GM13976 (cell line): ENCODE results near the gene TRABD2B.

Source experiments
- DNase-seq: peaks from one replicate; pipeline ENCODE4 v3.0.0; 2012; ENCODE audit warnings: low spot score
- CTCF ChIP-seq: IDR thresholded peaks from 2 replicates; pipeline ENCODE4 v1.5.1; 2012; ENCODE audit warnings: borderline replicate concordance, mild to moderate bottlenecking; ENCODE audit not compliant: insufficient read depth; ENCODE audit errors: extremely low read depth, missing control alignments, control extremely low read depth
- in situ Hi-C: fragments of 300-500 bp; cut with MboI; formaldehyde crosslinking; loops from one replicate; pipeline ENCODE4 v1.12.0; 2022; ENCODE audit warnings: low sequenced_read_pairs, mixed read lengths, inconsistent platforms; ENCODE audit not compliant: unreplicated experiment

TRABD2B gene

GRCh38 chr1:47797575-47797974, 199.6 kb downstream of the TRABD2B start:
- in situ Hi-C loops = no loop called here
- no peak for DNase-seq
- no peak for TF ChIP-seq CTCF

GRCh38 chr1:47796626-47797025, 200.6 kb downstream of the TRABD2B start:
- TF ChIP-seq CTCF = no peak
- in situ Hi-C loops = no loop called here
- no peak for DNase-seq

GRCh38 chr1:47795102-47795501, 202.1 kb downstream of the TRABD2B start:
- DNase-seq = no peak
- no peak for TF ChIP-seq CTCF
- in situ Hi-C loops = no loop called here

- in situ Hi-C loops = no loop called here
These were observed 202.7 kb downstream of the TRABD2B start for GRCh38 chr1:47794530-47794929.

GRCh38 chr1:47794081-47794480, 203.1 kb downstream of the TRABD2B start:
- DNase-seq = no peak
- TF ChIP-seq CTCF = no peak
- in situ Hi-C loops = no loop called here

More at GRCh38 chr1:47794530-47794929, 202.7 kb downstream of the TRABD2B start:
- no peak for TF ChIP-seq CTCF
- no peak for DNase-seq

DNA sequence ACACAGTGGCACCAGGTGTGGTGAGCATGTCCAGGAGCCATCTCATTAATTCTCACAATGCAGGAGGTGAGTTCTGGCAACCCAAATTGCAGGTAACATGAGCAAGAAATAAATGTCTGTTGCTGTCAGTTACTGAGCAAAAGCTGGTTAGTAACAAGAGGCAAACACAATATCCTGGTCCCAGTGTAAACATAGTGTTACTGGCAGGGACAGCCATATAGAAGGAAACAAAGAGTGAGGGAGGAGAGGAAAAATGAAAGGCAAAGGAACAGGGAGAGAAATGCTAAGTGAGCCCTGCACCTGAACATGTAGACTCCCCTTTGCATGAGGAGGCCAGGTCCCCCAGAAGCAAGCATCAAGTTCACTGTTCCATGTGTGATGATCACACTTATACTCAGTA, 203.6 kb downstream of the TRABD2B start:
- DNase-seq = no peak
- in situ Hi-C loops = no loop called here

More for the DNA sequence above, 203.6 kb downstream of the TRABD2B start:
- no peak for TF ChIP-seq CTCF
